ENCODE results near the gene SMG6. TPM values are rescaled to one million over a fixed set of nuclear protein-coding genes. Genes with fewer than 3 reads are reported as not detected.

Gene SMG6
- total RNA-seq, 6 experiments from 2014 or later, result 7.4 to 10.4 (median 8.9) TPM

- Histone ChIP-seq H3K27ac (no peak overlapping the region), H3K4me3 (no peak overlapping the region), H3K27me3 (no peaks in the 10 kb centered on the region), H3K4me1 (no peaks in the 10 kb centered on the region), H3K9me3 (no peaks in the 10 kb centered on the region), H3K36me3 (no peaks in the 10 kb centered on the region)
- DNase-seq (no peak), ATAC-seq (no peak)
- TF ChIP-seq, protein P1, sequence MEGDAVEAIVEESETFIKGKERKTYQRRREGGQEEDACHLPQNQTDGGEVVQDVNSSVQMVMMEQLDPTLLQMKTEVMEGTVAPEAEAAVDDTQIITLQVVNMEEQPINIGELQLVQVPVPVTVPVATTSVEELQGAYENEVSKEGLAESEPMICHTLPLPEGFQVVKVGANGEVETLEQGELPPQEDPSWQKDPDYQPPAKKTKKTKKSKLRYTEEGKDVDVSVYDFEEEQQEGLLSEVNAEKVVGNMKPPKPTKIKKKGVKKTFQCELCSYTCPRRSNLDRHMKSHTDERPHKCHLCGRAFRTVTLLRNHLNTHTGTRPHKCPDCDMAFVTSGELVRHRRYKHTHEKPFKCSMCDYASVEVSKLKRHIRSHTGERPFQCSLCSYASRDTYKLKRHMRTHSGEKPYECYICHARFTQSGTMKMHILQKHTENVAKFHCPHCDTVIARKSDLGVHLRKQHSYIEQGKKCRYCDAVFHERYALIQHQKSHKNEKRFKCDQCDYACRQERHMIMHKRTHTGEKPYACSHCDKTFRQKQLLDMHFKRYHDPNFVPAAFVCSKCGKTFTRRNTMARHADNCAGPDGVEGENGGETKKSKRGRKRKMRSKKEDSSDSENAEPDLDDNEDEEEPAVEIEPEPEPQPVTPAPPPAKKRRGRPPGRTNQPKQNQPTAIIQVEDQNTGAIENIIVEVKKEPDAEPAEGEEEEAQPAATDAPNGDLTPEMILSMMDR (IDR thresholded peaks at IDR 0.05), result no peak
- no peak for TF ChIP-seq POLR2A (IDR thresholded peaks at IDR 0.05)
- intact Hi-C loops (cut with DNase I), result no loop called here
- 100% methylated on average over 2 of the region's 6 CpGs for WGBS (ENCODE audit: insufficient coverage, low coverage, low lambda C conversion rate, missing lambda C conversion rate)
Observed at GRCh38 chr17:2197271-2197670, 106.3 kb downstream of the SMG6 start.

- intact Hi-C loops (cut with DNase I), result no loop called here
- DNase-seq, result no peak
- Histone ChIP-seq H3K4me1 (no peaks in the 10 kb centered on the region), H3K27me3 (no peaks in the 10 kb centered on the region), H3K4me3 (no peak overlapping the region), H3K36me3 (no peaks in the 10 kb centered on the region), H3K9me3 (no peaks in the 10 kb centered on the region), H3K27ac (no peak overlapping the region)
- no peak for ATAC-seq
- 88% methylated on average over 6 of the region's 6 CpGs for WGBS (ENCODE audit: insufficient coverage, low coverage, low lambda C conversion rate, missing lambda C conversion rate)
- TF ChIP-seq, protein P1 (IDR thresholded peaks at IDR 0.05), result no peak
- no peak for TF ChIP-seq POLR2A (IDR thresholded peaks at IDR 0.05)
Observed at GRCh38 chr17:2195729-2196128, 107.9 kb downstream of the SMG6 start.

DNA sequence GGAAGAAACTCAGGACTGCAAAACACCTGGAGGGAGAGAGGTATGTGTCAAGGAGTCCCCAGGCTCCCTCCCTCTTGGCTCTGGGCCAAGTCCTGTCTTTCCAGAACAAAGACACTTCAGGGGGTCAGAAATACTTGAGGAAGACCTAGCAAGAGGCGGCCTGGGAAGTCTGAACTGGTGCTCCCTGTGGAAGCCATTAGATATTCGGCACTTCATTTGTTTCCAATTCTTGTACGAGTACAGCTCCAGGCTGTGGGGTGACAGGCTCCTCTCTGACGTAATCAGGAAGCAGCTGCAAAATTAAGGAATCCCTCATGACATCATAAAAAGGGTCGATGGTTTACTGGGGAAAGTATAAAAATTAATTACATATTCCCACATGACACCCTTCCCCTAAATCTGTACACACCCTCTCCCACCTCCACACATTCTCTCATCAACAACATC lies 108.7 kb downstream of the SMG6 start:
- DNase-seq, result no peak
- H3K9me3 ChIP-seq, result no peaks in the 10 kb centered on the region

GRCh38 chr17:2192367-2193057 lies 111.1 kb downstream of the SMG6 start:
- Histone ChIP-seq H3K36me3 (no peaks in the 10 kb centered on the region), H3K4me3 (no peak overlapping the region), H3K27ac (peak overlapping the region in 1 of 3 donors; percentile 2), H3K9me3 (no peaks in the 10 kb centered on the region), H3K27me3 (no peaks in the 10 kb centered on the region), H3K4me1 (peaks cover 0 to 3% (median 0%) of the 10 kb centered on the region in 4 donors)
- 52% methylated on average over 7 of the region's 7 CpGs for WGBS (ENCODE audit: insufficient coverage, low coverage, low lambda C conversion rate, missing lambda C conversion rate)
- DNase-seq, result no peak
- intact Hi-C loops (cut with DNase I), result no loop called here
- TF ChIP-seq, protein P1 (IDR thresholded peaks at IDR 0.05), result no peak
- no peak for TF ChIP-seq POLR2A (IDR thresholded peaks at IDR 0.05)
- peak; percentile 14 to 23 (median 22) for ATAC-seq

More for the DNA sequence above, 108.7 kb downstream of the SMG6 start:
- ATAC-seq, result no peak
- Histone ChIP-seq H3K4me1 (no peaks in the 10 kb centered on the region), H3K27ac (no peak overlapping the region), H3K36me3 (no peaks in the 10 kb centered on the region), H3K27me3 (no peaks in the 10 kb centered on the region), H3K4me3 (no peak overlapping the region)
- 48% methylated on average over 4 of the region's 5 CpGs for WGBS (ENCODE audit: insufficient coverage, low coverage, low lambda C conversion rate, missing lambda C conversion rate)
- TF ChIP-seq, protein P1 (IDR thresholded peaks at IDR 0.05), result no peak
- TF ChIP-seq POLR2A (IDR thresholded peaks at IDR 0.05), result no peak
- intact Hi-C loops (cut with DNase I), result no loop called here
